PC-3 (cell line): ENCODE measurements around the gene TFF2.

Experiments used
- CTCF ChIP-seq: fragments of 300-600 bp; sonication (generic); conservative IDR thresholded peaks from 2 replicates; pipeline ENCODE4 v1.5.1; 2017; ENCODE audit warnings: antibody characterized with exemption, low read depth, mild to moderate bottlenecking, low read length
- EZH2phosphoT487 ChIP-seq: fragments of 300-600 bp; sonication (generic); IDR thresholded peaks from 2 replicates; pipeline ENCODE4 v1.6.1; 2018; ENCODE audit warnings: mild to moderate bottlenecking, antibody characterized with exemption, low read length, borderline replicate concordance

GRCh38 chr21:42304556-42305454 lies 46.0 kb downstream of the TFF2 start:
- TF ChIP-seq EZH2phosphoT487 (no peak), CTCF (no peak)
